IPS DF 19.7 (cell line): ENCODE measurements around the gene ZRSR2.
"Not testable (repeated sequence)": the region's sequence is repeated elsewhere in the genome, so short reads cannot be mapped to it uniquely, and the experiment has no call there.

Experiments
- DNase-seq: peaks from one replicate; pipeline ENCODE4 v3.0.0-alpha.2; 2013; ENCODE audit warnings: low read depth, low spot score

ZRSR2 gene

GRCh38 chrX:15797707-15798106, 7.4 kb downstream of the ZRSR2 start:
- DNase-seq, result no peak

DNA sequence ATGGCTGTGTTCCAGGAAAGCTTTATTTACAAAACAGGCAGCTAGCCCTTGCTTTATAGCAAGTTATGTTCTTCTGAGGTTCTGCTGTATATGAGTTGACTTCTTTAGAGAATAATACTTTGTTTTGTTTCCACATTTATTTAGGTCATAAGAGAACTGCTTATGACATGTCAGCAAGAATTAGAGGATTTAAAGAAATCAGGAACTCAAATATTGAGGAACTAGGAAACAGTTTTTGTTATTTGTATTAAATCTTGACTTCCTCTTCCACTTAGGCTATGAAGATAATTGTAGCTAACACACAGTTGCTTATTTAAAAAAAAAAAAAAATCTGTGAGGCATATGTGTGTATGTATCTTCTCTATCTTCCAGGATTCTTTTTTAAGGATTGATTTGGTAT, 14.3 kb downstream of the ZRSR2 start:
- DNase-seq, result no peak

DNA sequence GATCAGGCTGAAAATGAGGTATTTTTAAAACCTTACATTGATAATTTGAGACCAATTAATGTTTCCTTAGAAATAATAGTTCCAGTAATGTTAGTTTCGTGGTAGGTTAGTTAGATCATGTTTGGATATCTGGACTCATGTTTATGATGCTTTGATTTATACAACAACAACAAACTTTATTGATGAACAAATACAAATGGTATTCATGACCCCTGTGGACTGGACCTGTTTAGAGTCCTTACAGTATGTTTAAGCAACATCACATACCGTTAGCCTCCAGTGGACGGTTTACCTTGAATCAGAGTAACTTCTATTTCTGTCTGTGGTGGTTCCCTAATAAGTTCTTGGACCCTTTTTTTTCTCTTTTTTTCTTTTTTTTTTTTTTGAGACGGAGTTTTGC, 18.0 kb downstream of the ZRSR2 start:
- DNase-seq, result no peak

DNA sequence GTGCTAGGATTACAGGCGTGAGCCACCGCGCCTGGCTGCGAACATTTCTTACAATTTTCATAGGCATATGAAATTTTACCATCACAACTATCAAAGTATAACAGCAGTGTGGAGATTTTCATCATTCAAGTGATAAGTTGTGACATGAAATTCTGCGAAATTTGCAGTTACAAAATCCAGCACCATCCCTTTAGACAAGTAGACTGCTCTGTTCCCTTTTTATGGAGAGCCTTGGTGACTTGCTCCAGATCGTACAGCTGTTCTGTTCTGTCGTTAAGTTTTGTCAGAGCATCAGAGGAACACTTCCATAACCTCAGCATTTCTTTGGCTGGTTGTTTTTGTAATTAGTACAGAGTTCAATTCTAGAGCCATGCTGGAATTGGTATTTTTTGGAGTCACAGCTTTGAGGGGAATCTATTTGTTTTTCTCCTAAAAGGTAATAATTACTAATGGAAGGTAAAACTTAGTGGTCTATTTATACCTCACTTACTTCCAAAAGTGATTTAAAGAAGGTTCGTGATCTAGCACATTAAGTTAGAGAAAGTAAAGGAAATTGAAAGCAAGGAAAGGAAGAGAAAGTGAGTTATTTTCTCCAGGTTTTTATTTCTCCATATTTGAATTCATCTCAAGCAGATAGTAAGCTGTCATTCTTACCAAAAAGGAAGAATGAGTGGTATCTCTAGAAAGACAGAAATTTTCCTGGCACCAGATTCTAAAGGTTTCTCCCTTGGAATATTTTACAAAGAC, 22.1 kb downstream of the ZRSR2 start:
- DNase-seq, result no peak

DNA sequence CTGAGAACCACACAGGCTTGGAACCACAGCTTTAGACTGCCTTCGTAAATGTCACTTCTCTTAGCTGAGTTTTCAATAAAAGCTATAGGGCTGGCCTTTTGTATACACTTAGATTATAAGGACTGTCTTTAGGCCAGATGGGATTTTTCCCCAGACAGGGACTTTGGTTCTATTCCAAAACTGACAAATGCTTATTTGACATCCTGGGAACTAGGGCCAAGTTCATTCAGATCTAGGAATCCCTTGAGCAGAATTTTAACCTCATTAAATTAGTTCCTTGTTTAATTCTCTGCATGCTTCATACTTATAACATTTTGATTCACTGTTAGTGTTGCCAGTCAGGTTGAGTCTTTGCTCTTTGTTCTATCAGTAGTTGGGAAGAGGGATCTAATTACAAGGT, 23.1 kb downstream of the ZRSR2 start:
- DNase-seq, result no peak

GRCh38 chrX:15814771-15815365, 24.6 kb downstream of the ZRSR2 start:
- DNase-seq, result no peak

DNA sequence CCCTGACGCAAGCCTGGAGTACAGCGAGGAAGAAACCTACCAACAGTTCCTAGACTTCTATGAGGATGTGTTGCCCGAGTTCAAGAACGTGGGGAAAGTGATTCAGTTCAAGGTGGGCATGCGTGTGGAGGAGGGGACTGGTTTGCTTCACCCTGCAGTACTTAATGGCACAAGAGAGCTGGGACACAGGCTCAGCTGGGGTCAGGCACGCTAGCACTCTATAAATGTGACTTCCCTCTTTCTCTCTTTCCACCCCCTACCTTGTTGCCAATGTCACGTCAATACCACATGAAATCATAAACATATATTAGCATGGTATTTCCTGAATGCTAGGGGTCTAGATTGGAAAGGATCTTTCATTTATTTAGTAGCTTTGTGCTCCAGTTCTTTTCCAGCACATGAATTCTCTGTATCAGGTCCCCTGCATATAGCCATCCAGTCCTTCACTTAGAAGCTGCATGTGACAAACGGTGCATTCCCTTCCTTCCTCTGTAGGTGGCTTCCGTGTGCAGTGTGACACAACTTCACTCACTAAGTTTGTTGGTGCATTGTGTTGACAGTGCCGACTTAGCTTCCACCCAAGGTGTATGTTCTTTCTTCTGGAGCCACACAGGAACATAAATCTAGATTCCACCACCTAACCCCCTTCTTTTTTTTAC, 25.6 kb downstream of the ZRSR2 start:
- peak; percentile 23 for DNase-seq

DNA sequence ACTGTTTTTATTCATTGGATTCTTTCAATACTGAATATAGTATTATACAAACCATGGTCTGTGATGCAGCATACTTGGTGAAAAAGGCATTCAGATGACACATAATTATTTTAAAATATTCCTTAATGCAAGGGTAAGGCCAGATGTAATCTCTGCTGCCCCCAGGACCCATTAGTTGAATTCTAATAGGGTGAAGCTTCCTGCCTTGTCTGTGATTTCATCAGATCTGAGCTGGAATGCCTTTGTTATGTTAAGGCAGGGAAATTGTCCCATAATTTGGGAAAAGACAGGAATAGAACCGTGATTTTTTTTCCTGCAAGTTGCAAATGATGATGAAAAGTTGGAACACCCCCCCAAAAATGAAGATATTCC, 26.1 kb downstream of the ZRSR2 start:
- DNase-seq, result no peak

- DNase-seq, result no peak
Measured at GRCh38 chrX:15816886-15817285, 26.6 kb downstream of the ZRSR2 start.

- DNase-seq, result no peak
Measured at GRCh38 chrX:15820106-15821073, 30.1 kb downstream of the ZRSR2 start.

DNA sequence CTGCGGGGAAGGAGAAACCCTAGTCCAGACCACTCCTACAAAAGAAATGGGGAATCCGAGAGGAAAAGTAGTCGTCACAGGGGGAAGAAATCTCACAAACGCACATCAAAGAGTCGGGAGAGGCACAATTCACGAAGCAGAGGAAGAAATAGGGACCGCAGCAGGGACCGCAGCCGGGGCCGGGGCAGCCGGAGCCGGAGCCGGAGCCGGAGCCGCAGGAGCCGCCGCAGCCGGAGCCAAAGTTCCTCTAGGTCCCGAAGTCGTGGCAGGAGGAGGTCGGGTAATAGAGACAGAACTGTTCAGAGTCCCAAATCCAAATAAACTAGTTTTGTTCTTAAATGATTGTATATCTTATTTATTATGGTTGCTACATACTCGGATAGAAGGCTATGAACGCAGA, 32.6 kb downstream of the ZRSR2 start:
- DNase-seq, result no peak

GRCh38 chrX:15825936-15826335, 35.7 kb downstream of the ZRSR2 start:
- no peak for DNase-seq

DNA sequence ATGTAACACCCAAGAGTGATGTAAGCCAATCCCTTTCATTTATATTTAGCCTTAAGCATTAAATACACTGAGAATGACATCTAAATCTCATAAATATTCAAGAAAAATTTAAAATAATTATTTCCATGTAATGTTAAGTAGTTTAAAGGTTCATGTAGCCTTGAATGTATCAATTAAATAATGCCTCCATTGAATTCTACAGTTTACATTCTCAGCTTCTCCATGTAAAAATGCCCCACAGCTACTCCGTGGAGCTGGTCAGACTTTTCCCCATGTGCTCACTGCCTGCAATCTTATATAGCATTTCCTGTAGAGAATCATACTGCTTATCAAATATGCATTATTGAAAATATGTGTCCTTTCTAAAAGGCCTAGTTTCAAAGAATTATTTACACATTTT, 38.9 kb downstream of the ZRSR2 start:
- no peak for DNase-seq

- not testable (repeated sequence) for DNase-seq
Measured at GRCh38 chrX:15831347-15831746, 41.1 kb downstream of the ZRSR2 start.

- no peak for DNase-seq
Measured at GRCh38 chrX:15834053-15834452, 43.8 kb downstream of the ZRSR2 start.

- no peak for DNase-seq
Measured at GRCh38 chrX:15834827-15835595, 44.7 kb downstream of the ZRSR2 start.

GRCh38 chrX:15838017-15838416, 47.7 kb downstream of the ZRSR2 start:
- DNase-seq, result no peak

- no peak for DNase-seq
Measured at GRCh38 chrX:15841853-15842516, 51.7 kb downstream of the ZRSR2 start.

GRCh38 chrX:15843960-15844359, 53.7 kb downstream of the ZRSR2 start:
- no peak for DNase-seq

DNA sequence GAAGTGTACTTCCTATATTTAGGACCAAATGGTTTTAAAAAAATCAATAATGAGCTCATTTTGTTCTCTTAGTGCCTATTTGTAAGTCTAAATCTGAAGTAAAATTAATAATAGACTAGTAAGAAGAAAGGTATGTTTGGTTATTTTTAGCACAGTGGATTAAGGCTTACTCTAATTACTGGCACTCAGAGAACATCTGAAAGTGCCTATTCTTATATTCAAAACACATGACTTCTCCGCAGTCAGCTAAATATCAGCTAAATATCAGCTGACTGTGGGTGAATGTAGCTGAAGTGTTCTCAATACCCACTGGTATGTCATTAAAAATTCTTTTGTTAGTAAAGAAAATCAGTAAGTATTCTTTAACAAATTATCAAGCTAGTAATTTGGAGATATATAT, 58.3 kb downstream of the ZRSR2 start:
- DNase-seq, result no peak

GRCh38 chrX:15849555-15849954, 59.3 kb downstream of the ZRSR2 start:
- no peak for DNase-seq
